GM12864 (cell line): ENCODE results near the gene TJP3.

ENCODE experiments used
- DNase-seq: peaks from one replicate; pipeline ENCODE4 v3.0.0-alpha.2; 2011; ENCODE audit warnings: low read depth
- H3K4me3 ChIP-seq: 2 replicates; pipeline ENCODE4 v1.5.1; 2011; ENCODE audit warnings: mild to moderate bottlenecking, low read depth, low read length, control low read depth
- CTCF ChIP-seq: IDR thresholded peaks from 2 replicates; pipeline ENCODE4 v1.5.1; 2011; ENCODE audit warnings: low read depth, mild to moderate bottlenecking, moderate library complexity, low read length, control low read depth, inconsistent platforms; ENCODE audit errors: missing control alignments

TJP3 gene

GRCh38 chr19:3780786-3781304 lies 72.7 kb downstream of the TJP3 start:
- H3K4me3 ChIP-seq = no peak overlapping the region
- TF ChIP-seq CTCF = no peak
- DNase-seq = no peak

GRCh38 chr19:3781603-3782002 lies 73.4 kb downstream of the TJP3 start:
- no peak for DNase-seq
- TF ChIP-seq CTCF = no peak
- no peak overlapping the region for H3K4me3 ChIP-seq

- H3K4me3 ChIP-seq = no peak overlapping the region
- TF ChIP-seq CTCF = no peak
These were observed 74.1 kb downstream of the TJP3 start for GRCh38 chr19:3782330-3782729.

GRCh38 chr19:3782903-3783302 lies 74.7 kb downstream of the TJP3 start:
- DNase-seq = no peak
- no peak for TF ChIP-seq CTCF
- no peak overlapping the region for H3K4me3 ChIP-seq

More at GRCh38 chr19:3782330-3782729, 74.1 kb downstream of the TJP3 start:
- DNase-seq = no peak

GRCh38 chr19:3783660-3784584 lies 75.7 kb downstream of the TJP3 start:
- no peak for DNase-seq
- TF ChIP-seq CTCF = peak; percentile 52
- no peak overlapping the region for H3K4me3 ChIP-seq

- no peak overlapping the region for H3K4me3 ChIP-seq
- DNase-seq = no peak
- TF ChIP-seq CTCF = no peak
These were observed 76.6 kb downstream of the TJP3 start for GRCh38 chr19:3784607-3785450.
